Subcutaneous adipose tissue (tissue), 4 donors: ENCODE data around the gene KHDRBS2. TPM values are rescaled to one million over a fixed set of nuclear protein-coding genes. Genes with fewer than 3 reads are reported as not detected.

ENCODE experiments used
- total RNA-seq, 4 donors: library from RNA; depleted of rRNA; stranded (reverse); fragments of >200 nt; gene quantifications; one replicate each; pipeline ENCODE4 v1.1.0, GENCODE V29; 2016
- TF ChIP-seq, protein P1 (sequence below): fragments of 450-650 bp; IDR thresholded peaks from one replicate; pipeline ENCODE4 v1.5.1; 2016; ENCODE audit warnings: low read depth, mild to moderate bottlenecking, control low read depth, antibody characterized with exemption, moderate library complexity

Gene KHDRBS2
- total RNA-seq, 4 donors from 2014 or later, result 0.34 to 0.44 TPM; not detected in 2

DNA sequence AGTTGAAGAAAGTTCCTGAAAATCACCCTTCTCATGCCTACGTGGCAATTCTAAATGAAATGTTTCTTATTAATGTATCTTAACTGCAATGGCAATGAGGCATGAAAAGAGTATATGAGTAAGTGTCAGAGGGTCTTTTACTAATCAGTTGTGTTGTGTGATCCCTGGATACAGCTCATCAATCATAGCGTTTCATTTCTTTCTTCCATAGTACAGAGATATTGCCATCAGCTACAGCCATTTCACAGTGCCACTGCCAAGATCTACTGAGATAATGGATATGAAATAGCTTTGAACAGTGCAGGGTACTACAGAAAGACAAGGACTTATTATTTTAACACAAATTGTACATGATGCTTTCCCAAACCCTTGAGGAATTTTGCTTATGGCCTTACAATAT is 450.8 kb downstream of the KHDRBS2 start:
- TF ChIP-seq, protein P1, sequence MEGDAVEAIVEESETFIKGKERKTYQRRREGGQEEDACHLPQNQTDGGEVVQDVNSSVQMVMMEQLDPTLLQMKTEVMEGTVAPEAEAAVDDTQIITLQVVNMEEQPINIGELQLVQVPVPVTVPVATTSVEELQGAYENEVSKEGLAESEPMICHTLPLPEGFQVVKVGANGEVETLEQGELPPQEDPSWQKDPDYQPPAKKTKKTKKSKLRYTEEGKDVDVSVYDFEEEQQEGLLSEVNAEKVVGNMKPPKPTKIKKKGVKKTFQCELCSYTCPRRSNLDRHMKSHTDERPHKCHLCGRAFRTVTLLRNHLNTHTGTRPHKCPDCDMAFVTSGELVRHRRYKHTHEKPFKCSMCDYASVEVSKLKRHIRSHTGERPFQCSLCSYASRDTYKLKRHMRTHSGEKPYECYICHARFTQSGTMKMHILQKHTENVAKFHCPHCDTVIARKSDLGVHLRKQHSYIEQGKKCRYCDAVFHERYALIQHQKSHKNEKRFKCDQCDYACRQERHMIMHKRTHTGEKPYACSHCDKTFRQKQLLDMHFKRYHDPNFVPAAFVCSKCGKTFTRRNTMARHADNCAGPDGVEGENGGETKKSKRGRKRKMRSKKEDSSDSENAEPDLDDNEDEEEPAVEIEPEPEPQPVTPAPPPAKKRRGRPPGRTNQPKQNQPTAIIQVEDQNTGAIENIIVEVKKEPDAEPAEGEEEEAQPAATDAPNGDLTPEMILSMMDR, result no peak

DNA sequence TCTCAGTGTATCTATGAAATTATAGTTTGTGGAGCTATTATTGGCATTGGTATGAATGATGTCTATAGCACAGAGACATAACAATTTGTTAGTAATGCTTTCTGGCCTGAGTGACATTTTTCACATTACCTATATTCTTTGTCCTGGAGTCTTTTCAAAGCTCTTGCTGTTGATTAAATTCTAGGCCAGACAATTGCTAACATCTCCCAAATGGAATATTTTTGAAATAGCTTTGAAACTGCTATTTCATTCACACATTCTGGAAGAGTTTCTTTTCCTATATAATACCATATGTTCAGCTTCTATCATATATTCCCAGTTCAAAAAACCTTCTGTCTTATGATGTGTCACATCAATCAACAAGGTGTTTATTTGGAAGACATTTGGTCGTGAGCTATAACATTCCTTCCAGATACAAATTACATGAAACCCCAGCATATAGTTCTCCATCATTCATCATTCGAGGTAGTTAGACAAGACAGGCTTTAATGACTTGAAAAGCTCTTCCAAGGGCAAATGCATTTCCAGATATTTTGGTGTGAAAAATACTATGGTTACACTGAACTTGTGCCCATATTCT is 452.8 kb downstream of the KHDRBS2 start:
- TF ChIP-seq, protein P1, result no peak

DNA sequence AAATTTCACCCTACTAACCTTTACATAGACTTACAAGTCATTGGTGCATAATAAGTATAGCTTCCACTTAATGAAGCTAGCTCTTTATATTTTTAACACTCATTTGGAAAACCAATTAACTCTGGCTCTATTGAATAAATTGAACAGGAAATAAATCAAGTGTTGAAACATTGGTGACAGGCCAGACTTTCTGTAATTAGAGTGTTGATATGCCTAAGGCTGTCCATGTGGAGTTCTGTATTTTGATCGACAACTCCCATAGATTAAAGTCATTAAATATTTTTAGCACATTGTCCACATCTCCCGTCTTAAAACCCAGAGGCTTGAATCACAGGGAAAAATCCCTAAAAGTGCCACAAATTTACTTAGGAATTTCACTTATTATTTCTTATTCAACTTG is 468.3 kb downstream of the KHDRBS2 start:
- TF ChIP-seq, protein P1, result no peak

DNA sequence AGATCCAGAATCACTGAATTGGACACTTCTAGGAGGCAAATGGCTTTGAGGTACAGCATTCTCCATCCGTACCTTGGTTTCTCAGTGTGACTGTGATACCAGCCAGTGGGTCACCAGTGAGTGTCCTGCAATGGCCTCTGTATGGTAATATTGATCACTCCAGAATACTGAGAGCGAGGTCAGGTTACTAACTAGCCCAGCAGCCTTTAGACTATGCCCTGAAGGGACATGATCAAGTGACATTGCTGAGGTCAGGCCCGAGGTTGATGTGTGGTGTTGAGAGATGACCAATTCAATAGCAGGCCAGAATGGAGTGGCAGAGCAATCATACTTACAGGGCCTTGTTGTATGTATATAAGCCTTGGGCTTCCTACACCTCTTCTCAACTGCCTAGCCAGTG is 476.0 kb downstream of the KHDRBS2 start:
- TF ChIP-seq, protein P1, result no peak

DNA sequence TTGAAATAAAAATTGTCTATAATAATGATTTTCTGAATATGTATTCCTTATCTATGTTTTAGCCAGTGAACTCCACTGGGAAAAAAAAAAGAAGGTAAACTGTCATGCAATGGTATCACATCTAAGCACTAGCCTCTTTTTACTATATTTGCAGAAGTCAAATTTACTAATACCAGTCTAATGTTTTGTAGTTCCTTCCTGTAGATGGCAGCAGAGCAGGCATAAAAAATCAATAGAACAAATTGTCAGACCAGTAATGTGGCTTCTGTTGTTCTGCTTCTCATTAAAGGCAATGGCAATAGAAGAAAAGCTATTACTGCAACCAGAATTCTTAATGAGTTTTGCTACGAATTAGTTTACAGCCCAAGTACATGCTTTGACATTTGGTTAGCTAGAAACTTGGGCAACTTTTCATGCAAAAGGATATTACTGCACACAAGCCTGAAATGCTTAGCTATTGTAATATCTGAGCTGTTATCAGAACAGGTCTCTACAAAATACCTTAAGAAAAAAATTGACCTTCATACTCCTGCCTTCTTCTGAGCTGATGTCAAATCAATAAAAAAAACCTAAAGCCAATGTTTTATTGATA is 476.9 kb downstream of the KHDRBS2 start:
- TF ChIP-seq, protein P1, result no peak

DNA sequence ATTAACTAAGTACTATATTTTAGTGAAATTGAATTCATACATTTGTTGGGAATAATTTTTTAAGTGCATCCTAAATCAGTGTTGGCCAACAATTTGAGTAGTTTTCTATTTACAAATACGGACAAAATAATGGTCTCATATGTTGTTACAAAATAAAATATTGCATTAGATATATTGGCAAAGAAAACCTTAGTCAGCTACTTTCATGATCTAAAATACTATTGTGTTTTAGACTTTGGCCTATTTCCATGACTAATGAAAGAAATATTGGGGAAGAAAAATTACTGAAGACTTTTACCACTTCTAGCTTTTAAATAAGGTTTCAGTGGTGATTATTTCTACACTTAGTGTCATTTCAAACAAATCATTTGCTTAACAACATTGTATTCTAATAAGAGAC is 498.0 kb downstream of the KHDRBS2 start:
- TF ChIP-seq, protein P1, result no peak

DNA sequence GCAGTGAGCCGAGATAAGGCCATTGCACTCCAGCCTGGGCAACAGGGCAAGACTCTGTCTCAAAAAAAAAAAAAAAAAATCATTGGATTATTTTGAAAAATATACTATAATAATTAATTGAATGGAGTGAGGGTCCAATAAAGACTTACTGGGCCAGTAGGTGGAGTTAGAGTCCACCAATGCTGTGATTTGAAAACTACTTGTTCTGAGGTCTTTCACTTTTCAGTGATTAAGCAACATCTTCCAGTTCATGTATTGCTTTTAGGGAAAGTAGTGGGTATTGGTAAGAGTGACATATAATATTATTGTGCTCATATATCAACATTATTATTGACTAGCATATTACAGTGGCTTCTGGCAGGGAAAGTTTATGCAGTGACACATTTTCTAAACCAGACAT is 530.3 kb downstream of the KHDRBS2 start:
- TF ChIP-seq, protein P1, result no peak
